ENCODE results near the gene EVX1. TPM values are rescaled to one million over a fixed set of nuclear protein-coding genes. Genes with fewer than 3 reads are reported as not detected.
A peak's percentile ranks its signal among the peaks of the same experiment; 100 is the strongest.

EVX1 gene
- total and polyA plus RNA-seq, 2 of the 8 experiments (the other 6 are each of a cell fraction or from before 2014, with no cell fraction given): not detected

- H3K18ac ChIP-seq (ENCODE audit: extremely low read depth, low read length): no peak overlapping the region
- H3K4me1 ChIP-seq (replicated peaks in 1 of 4; ENCODE audit: control insufficient read depth in 3 of 4, insufficient read depth in 4 of 4, low read length in 3 of 4): peaks cover 0 to 8% (median 4%) of the 10 kb centered on the region in 4 experiments; a peak in 6 of 7 replicates
- POLR2A ChIA-PET (ENCODE audit: partially characterized antibody): interaction anchor here (1.5 kb wide), 1 partner anchor 8 kb away, joined by 5 read pairs; no protein-coding TSS in a partner anchor
- H2AK5ac ChIP-seq (ENCODE audit: low read depth, low read length): no peak overlapping the region; the same call in 1 of the 2 replicates
- WGBS, 2 experiments (ENCODE audit: extremely low coverage in 1 of 2, insufficient coverage in 1 of 2, insufficient read length in 1 of 2, insufficient replicate concordance in 2 of 2, low coverage in 1 of 2, low lambda C conversion rate in 2 of 2, missing lambda C conversion rate in 1 of 2): 21% methylated on average over 14 of the region's 14 CpGs; no CpG with 5 or more reads in 1 of the 2 experiments
- H3K9me3 ChIP-seq (ENCODE audit: insufficient read depth in 2 of 2, low read depth in 1 of 2, low read length in 1 of 2): no peaks in the 10 kb centered on the region; a peak in 1 of 4 replicates
- no peaks in the 10 kb centered on the region; the same call in 1 of the 2 replicates for H3K79me1 ChIP-seq (ENCODE audit: low read depth, low read length)
- no peak overlapping the region for H2BK120ac ChIP-seq (replicated peaks; ENCODE audit: low read depth, low read length)
- H2BK20ac ChIP-seq (ENCODE audit: low read length): no peak overlapping the region
- no peak overlapping the region for H4K5ac ChIP-seq (ENCODE audit: insufficient read length, low read depth, low read length)
- H3K56ac ChIP-seq (replicated peaks; ENCODE audit: insufficient read length, low read depth, low read length): no peak overlapping the region
- no peak overlapping the region for H3K23ac ChIP-seq (ENCODE audit: insufficient read length)
- no peak overlapping the region for H3K9ac ChIP-seq (replicated peaks in 1 of 4; ENCODE audit: extremely low read depth in 1 of 4, low read depth in 3 of 4, low read length in 3 of 4)
- peaks cover 0 to 19% (median 0%) of the 10 kb centered on the region in 4 experiments; a peak in 1 of 8 replicates for H3K36me3 ChIP-seq (ENCODE audit: control insufficient read depth in 2 of 4, insufficient read depth in 4 of 4, low read length in 3 of 4)
- CTCF ChIA-PET (ENCODE audit: partially characterized antibody): interaction anchor here (0.7 to 3.9 kb wide), 6 partner anchors 8 to 822 kb away, joined by 3 to 23 read pairs (median 5); no protein-coding TSS in a partner anchor
- no peak overlapping the region for H4K8ac ChIP-seq (ENCODE audit: extremely low read depth, insufficient read depth, low read length)
- H2BK5ac ChIP-seq (ENCODE audit: low read depth, low read length): no peak overlapping the region
- H3K4me2 ChIP-seq (ENCODE audit: insufficient read depth in 1 of 2, low read depth in 2 of 2, low read length in 2 of 2): peak overlapping the region in 1 of 2 experiments; percentile 52; a peak in 1 of 4 replicates
- H3K14ac ChIP-seq (ENCODE audit: insufficient read length): no peak overlapping the region
- H3K27me3 ChIP-seq (replicated peaks in 1 of 4; ENCODE audit: control insufficient read depth in 3 of 4, extremely low read depth in 1 of 4, insufficient read depth in 3 of 4, low read length in 3 of 4): peaks cover 91 to 100% (median 96%) of the 10 kb centered on the region in 4 experiments
- peaks cover 40 to 51% of the 10 kb centered on the region in 2 experiments for H4K20me1 ChIP-seq (replicated peaks in 1 of 2; ENCODE audit: control insufficient read depth in 1 of 2, insufficient read depth in 2 of 2, low read length in 2 of 2)
- H3K23me2 ChIP-seq (ENCODE audit: low read depth, low read length): no peaks in the 10 kb centered on the region; the same call in 1 of the 2 replicates
- FAIRE-seq (no peak), DNase-seq (ENCODE audit: low read depth in 1 of 2, low spot score in 2 of 2) (no peak)
- no peaks in the 10 kb centered on the region for H3K79me2 ChIP-seq (ENCODE audit: control insufficient read depth in 1 of 2, insufficient read depth in 2 of 2, low read length in 2 of 2)
- H2BK15ac ChIP-seq (ENCODE audit: low read length): no peak overlapping the region
- H2BK12ac ChIP-seq (ENCODE audit: low read depth, low read length): no peak overlapping the region
- no peak overlapping the region for H4K91ac ChIP-seq (replicated peaks; ENCODE audit: insufficient read length, low read length)
- no peak overlapping the region for H3K4ac ChIP-seq (replicated peaks; ENCODE audit: insufficient read length, low read depth, low read length)
- no peak overlapping the region for H3K4me3 ChIP-seq (ENCODE audit: extremely low read depth in 1 of 4, insufficient read depth in 2 of 4, low read depth in 3 of 4, low read length in 4 of 4)
- H3K27ac ChIP-seq (ENCODE audit: low read depth, low read length): no peak overlapping the region
- H2AFZ ChIP-seq (ENCODE audit: low read length): no peak overlapping the region
- TF ChIP-seq KDM4A (IDR thresholded peaks at IDR 0.05; ENCODE audit: low read depth, low read length, severe bottlenecking) (no peak), BCL11A (IDR thresholded peaks at IDR 0.05; ENCODE audit: low read depth in 2 of 2, low read length in 2 of 2) (no peak), JUND (IDR thresholded peaks at IDR 0.05; ENCODE audit: low read length) (no peak), GTF2F1 (IDR thresholded peaks at IDR 0.05; ENCODE audit: borderline replicate concordance, low read depth, low read length) (no peak), KDM5A (IDR thresholded peaks at IDR 0.05; ENCODE audit: low read length) (no peak), EGR1 (IDR thresholded peaks at IDR 0.05; ENCODE audit: borderline replicate concordance, low read depth, low read length) (no peak), JUN (IDR thresholded peaks at IDR 0.05; ENCODE audit: low read depth, low read length) (no peak), SP1 (IDR thresholded peaks at IDR 0.05; ENCODE audit: low read depth, low read length) (no peak), HDAC6 (IDR thresholded peaks at IDR 0.05; ENCODE audit: low read depth, low read length) (no peak), USF2 (IDR thresholded peaks at IDR 0.05; ENCODE audit: low read length) (no peak), SIRT6 (IDR thresholded peaks at IDR 0.05; ENCODE audit: low read length) (no peak), SIX5 (IDR thresholded peaks at IDR 0.05; ENCODE audit: low read depth, low read length) (no peak)
These were observed 41.6 kb upstream of the EVX1 start for GRCh38 chr7:27200761-27201579.

Data from H1 (cell line).